Muscle layer of colon (tissue), 2 donors: ENCODE measurements around the gene MRPS18C.
A peak's percentile ranks its signal among the peaks of the same experiment; 100 is the strongest.

Experiments
- H3K27ac ChIP-seq: one replicate; pipeline ENCODE4 v1.7.0; 2013; ENCODE audit warnings: low read depth, mild to moderate bottlenecking, low read length, moderate library complexity
- H3K27me3 ChIP-seq, 2 donors: one replicate each; pipeline ENCODE4 v1.7.0; 2013; ENCODE audit warnings: low read length in 2 of 2, mild to moderate bottlenecking in 2 of 2; ENCODE audit not compliant: insufficient read depth in 2 of 2, control insufficient read depth in 1 of 2
- H3K36me3 ChIP-seq: one replicate; pipeline ENCODE4 v1.7.0; 2013; ENCODE audit warnings: mild to moderate bottlenecking, low read length; ENCODE audit not compliant: insufficient read depth
- H3K4me1 ChIP-seq: one replicate; pipeline ENCODE4 v1.7.0; 2013; ENCODE audit warnings: mild to moderate bottlenecking, low read length; ENCODE audit not compliant: insufficient read depth
- H3K4me3 ChIP-seq, 2 donors: one replicate each; pipeline ENCODE4 v1.7.0; 2013; ENCODE audit warnings: low read length in 2 of 2, low read depth in 1 of 2, mild to moderate bottlenecking in 1 of 2, moderate library complexity in 1 of 2
- H3K9ac ChIP-seq: one replicate; pipeline ENCODE4 v1.7.0; 2013; ENCODE audit warnings: low read length
- H3K9me3 ChIP-seq: one replicate; pipeline ENCODE4 v1.7.0; 2013; ENCODE audit warnings: mild to moderate bottlenecking, low read length
- donor health status: abdominal sarcoma.
- donor health status: Adenocarcinoma of cecum.

MRPS18C gene

GRCh38 chr4:83455281-83456183, at the start of gene MRPS18C, which contains the start of gene HELQ:
Gene MRPS18C (plus strand): TSS chr4:83456058. CDS start chr4:83456078, 20 bp downstream.
Gene HELQ (minus strand): TSS chr4:83455823. CDS start chr4:83455693, 130 bp downstream.
- peaks cover 10% of the 10 kb centered on the region for H3K4me1 ChIP-seq
- no peaks in the 10 kb centered on the region for H3K27me3 ChIP-seq
- H3K36me3 ChIP-seq: peaks cover 35% of the 10 kb centered on the region
- H3K27ac ChIP-seq: peak within 1 kb of the TSS; percentile 79
- peak within 1 kb of the TSS; percentile 38 to 98 for H3K4me3 ChIP-seq
- H3K9ac ChIP-seq: peak within 1 kb of the TSS; percentile 97
- no peaks in the 10 kb centered on the region for H3K9me3 ChIP-seq

GRCh38 chr4:83408908-83409307, 47.0 kb upstream of the MRPS18C start:
- Histone ChIP-seq H3K4me3 (no peak overlapping the region), H3K4me1 (no peaks in the 10 kb centered on the region), H3K36me3 (no peaks in the 10 kb centered on the region), H3K27ac (no peak overlapping the region), H3K9me3 (no peaks in the 10 kb centered on the region), H3K9ac (no peak overlapping the region), H3K27me3 (no peaks in the 10 kb centered on the region)

- no peaks in the 10 kb centered on the region for H3K27me3 ChIP-seq
- H3K36me3 ChIP-seq: peaks cover 7% of the 10 kb centered on the region
Observed at GRCh38 chr4:83413676-83414075, 42.2 kb upstream of the MRPS18C start.

GRCh38 chr4:83417566-83417965, 38.3 kb upstream of the MRPS18C start:
- H3K27ac ChIP-seq: no peak overlapping the region
- H3K9ac ChIP-seq: no peak overlapping the region
- H3K4me3 ChIP-seq: no peak overlapping the region
- peaks cover 24% of the 10 kb centered on the region for H3K36me3 ChIP-seq
- H3K27me3 ChIP-seq: no peaks in the 10 kb centered on the region
- H3K9me3 ChIP-seq: no peaks in the 10 kb centered on the region
- no peaks in the 10 kb centered on the region for H3K4me1 ChIP-seq

More at GRCh38 chr4:83413676-83414075, 42.2 kb upstream of the MRPS18C start:
- H3K9ac ChIP-seq: no peak overlapping the region
- H3K27ac ChIP-seq: no peak overlapping the region
- no peaks in the 10 kb centered on the region for H3K9me3 ChIP-seq
- H3K4me3 ChIP-seq: no peak overlapping the region
- H3K4me1 ChIP-seq: no peaks in the 10 kb centered on the region

GRCh38 chr4:83418211-83418610, 37.6 kb upstream of the MRPS18C start:
- H3K9me3 ChIP-seq: no peaks in the 10 kb centered on the region
- H3K27me3 ChIP-seq: no peaks in the 10 kb centered on the region
- H3K36me3 ChIP-seq: peaks cover 25% of the 10 kb centered on the region
- no peaks in the 10 kb centered on the region for H3K4me1 ChIP-seq
- H3K4me3 ChIP-seq: no peak overlapping the region
- no peak overlapping the region for H3K27ac ChIP-seq
- H3K9ac ChIP-seq: no peak overlapping the region

GRCh38 chr4:83431200-83431599, 24.7 kb upstream of the MRPS18C start:
- Histone ChIP-seq H3K9ac (no peak overlapping the region), H3K36me3 (peaks cover 5% of the 10 kb centered on the region)

GRCh38 chr4:83436680-83437079, 19.2 kb upstream of the MRPS18C start:
- Histone ChIP-seq H3K36me3 (peaks cover 12% of the 10 kb centered on the region), H3K4me1 (no peaks in the 10 kb centered on the region), H3K27me3 (no peaks in the 10 kb centered on the region), H3K9ac (no peak overlapping the region), H3K27ac (no peak overlapping the region), H3K4me3 (no peak overlapping the region), H3K9me3 (no peaks in the 10 kb centered on the region)

More at GRCh38 chr4:83431200-83431599, 24.7 kb upstream of the MRPS18C start:
- no peak overlapping the region for H3K27ac ChIP-seq
- no peaks in the 10 kb centered on the region for H3K4me1 ChIP-seq
- no peak overlapping the region for H3K4me3 ChIP-seq
- no peaks in the 10 kb centered on the region for H3K9me3 ChIP-seq
- no peaks in the 10 kb centered on the region for H3K27me3 ChIP-seq

GRCh38 chr4:83438719-83439118, 17.1 kb upstream of the MRPS18C start:
- H3K27me3 ChIP-seq: no peaks in the 10 kb centered on the region
- no peak overlapping the region for H3K4me3 ChIP-seq
- H3K4me1 ChIP-seq: no peaks in the 10 kb centered on the region
- H3K9ac ChIP-seq: no peak overlapping the region
- peaks cover 16% of the 10 kb centered on the region for H3K36me3 ChIP-seq
- no peaks in the 10 kb centered on the region for H3K9me3 ChIP-seq
- no peak overlapping the region for H3K27ac ChIP-seq

- H3K9me3 ChIP-seq: no peaks in the 10 kb centered on the region
- H3K27ac ChIP-seq: no peak overlapping the region
- H3K4me1 ChIP-seq: no peaks in the 10 kb centered on the region
- H3K9ac ChIP-seq: no peak overlapping the region
- H3K36me3 ChIP-seq: peaks cover 16% of the 10 kb centered on the region
- no peaks in the 10 kb centered on the region for H3K27me3 ChIP-seq
- H3K4me3 ChIP-seq: no peak overlapping the region
Observed at GRCh38 chr4:83440148-83440814, 15.6 kb upstream of the MRPS18C start.

- no peaks in the 10 kb centered on the region for H3K4me1 ChIP-seq
- H3K4me3 ChIP-seq: no peak overlapping the region
- no peaks in the 10 kb centered on the region for H3K9me3 ChIP-seq
- no peaks in the 10 kb centered on the region for H3K27me3 ChIP-seq
- no peak overlapping the region for H3K9ac ChIP-seq
- peaks cover 16% of the 10 kb centered on the region for H3K36me3 ChIP-seq
- no peak overlapping the region for H3K27ac ChIP-seq
Observed at GRCh38 chr4:83440899-83441298, 15.0 kb upstream of the MRPS18C start.

GRCh38 chr4:83449009-83449408, 6.8 kb upstream of the MRPS18C start:
- H3K9me3 ChIP-seq: no peaks in the 10 kb centered on the region
- H3K36me3 ChIP-seq: peaks cover 6% of the 10 kb centered on the region
- H3K27me3 ChIP-seq: no peaks in the 10 kb centered on the region
- H3K4me1 ChIP-seq: peaks cover 3% of the 10 kb centered on the region
- H3K27ac ChIP-seq: no peak overlapping the region
- no peak overlapping the region for H3K4me3 ChIP-seq
- H3K9ac ChIP-seq: no peak overlapping the region
